Gastrocnemius medialis (tissue), 4 donors: ENCODE data around the gene LMAN2L.
A peak's percentile ranks its signal among the peaks of the same experiment; 100 is the strongest.

Experiments
- POLR2A ChIP-seq, 2 donors: fragments of 450-650 bp; IDR thresholded peaks; one replicate each; pipeline ENCODE4 v1.6.1; 2017; ENCODE audit warnings: antibody characterized with exemption in 2 of 2, mild to moderate bottlenecking in 2 of 2, moderate library complexity in 2 of 2
- TF ChIP-seq, protein P1 (sequence below), 5 experiments: fragments of 450-650 bp in 3 of 5; fragments of 200-600 bp in 2 of 5; sonication (generic) in 2 of 5; IDR thresholded peaks in 4 of 5; conservative IDR thresholded peaks in 1 of 5; 1 replicate in 4 of 5; 2 replicates in 1 of 5; pipeline ENCODE4 v1.5.1; 2016 to 2019; ENCODE audit warnings: antibody characterized with exemption in 5 of 5, mild to moderate bottlenecking in 3 of 5, moderate library complexity in 3 of 5

DNA sequence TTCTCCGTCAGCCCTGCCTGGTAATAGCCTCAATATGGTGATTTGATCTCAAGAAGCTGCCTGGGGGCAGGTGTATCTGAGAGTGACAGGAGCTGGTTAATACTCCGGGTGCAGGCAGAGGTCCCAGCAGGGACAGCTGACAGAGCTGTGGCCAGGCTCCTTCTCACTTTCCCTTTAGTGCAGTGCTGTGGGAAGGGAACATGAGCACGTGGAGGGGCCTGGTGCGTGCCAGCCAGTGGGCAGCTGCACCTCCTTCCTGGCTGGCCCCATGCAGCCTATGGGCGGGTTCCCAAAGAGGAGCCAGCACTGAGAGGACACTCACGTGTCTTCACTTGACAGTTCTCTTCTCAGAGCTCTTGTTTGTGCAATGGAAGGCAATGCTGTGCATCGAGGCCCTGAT lies 29.9 kb upstream of the LMAN2L start:
- TF ChIP-seq, protein P1, sequence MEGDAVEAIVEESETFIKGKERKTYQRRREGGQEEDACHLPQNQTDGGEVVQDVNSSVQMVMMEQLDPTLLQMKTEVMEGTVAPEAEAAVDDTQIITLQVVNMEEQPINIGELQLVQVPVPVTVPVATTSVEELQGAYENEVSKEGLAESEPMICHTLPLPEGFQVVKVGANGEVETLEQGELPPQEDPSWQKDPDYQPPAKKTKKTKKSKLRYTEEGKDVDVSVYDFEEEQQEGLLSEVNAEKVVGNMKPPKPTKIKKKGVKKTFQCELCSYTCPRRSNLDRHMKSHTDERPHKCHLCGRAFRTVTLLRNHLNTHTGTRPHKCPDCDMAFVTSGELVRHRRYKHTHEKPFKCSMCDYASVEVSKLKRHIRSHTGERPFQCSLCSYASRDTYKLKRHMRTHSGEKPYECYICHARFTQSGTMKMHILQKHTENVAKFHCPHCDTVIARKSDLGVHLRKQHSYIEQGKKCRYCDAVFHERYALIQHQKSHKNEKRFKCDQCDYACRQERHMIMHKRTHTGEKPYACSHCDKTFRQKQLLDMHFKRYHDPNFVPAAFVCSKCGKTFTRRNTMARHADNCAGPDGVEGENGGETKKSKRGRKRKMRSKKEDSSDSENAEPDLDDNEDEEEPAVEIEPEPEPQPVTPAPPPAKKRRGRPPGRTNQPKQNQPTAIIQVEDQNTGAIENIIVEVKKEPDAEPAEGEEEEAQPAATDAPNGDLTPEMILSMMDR (IDR thresholded peaks at IDR 0.05 in 4 of 5, conservative IDR thresholded peaks at IDR 0.05 in 1 of 5), result peak in 1 of 5 experiments; percentile 17
- TF ChIP-seq POLR2A (IDR thresholded peaks at IDR 0.05), result peak in 1 of 2 donors; percentile 51
